Natural killer cell (primary cell): ENCODE data around the gene PLPPR2. TPM values are rescaled to one million over a fixed set of nuclear protein-coding genes. Genes with fewer than 3 reads are reported as not detected.

Source experiments
- ATAC-seq, 3 donors: fragments of 150-1000 bp in 2 of 3; fragments of 200-7000 bp in 1 of 3; cut with Tn5 transposase; 1 replicate in 1 of 3; 2 replicates in 2 of 3; pipeline ENCODE4 v1.10.0; 2021; ENCODE audit warnings: mild to moderate bottlenecking in 2 of 3, moderate library complexity in 2 of 3
- DNase-seq, 2 donors: peaks; one replicate each; pipeline versions ENCODE4 v3.0.0 to v3.0.0-alpha.2; 2013 to 2021; ENCODE audit warnings: mixed read lengths in 1 of 2
- H3K27ac ChIP-seq: one replicate; pipeline ENCODE4 v1.5.1; 2013; ENCODE audit warnings: mild to moderate bottlenecking, low read length
- H3K27me3 ChIP-seq: one replicate; pipeline ENCODE4 v1.6.1; 2013; ENCODE audit warnings: low read length; ENCODE audit not compliant: control insufficient read depth, insufficient read depth
- H3K36me3 ChIP-seq: one replicate; pipeline ENCODE4 v1.6.1; 2013; ENCODE audit warnings: low read length; ENCODE audit not compliant: control insufficient read depth, insufficient read depth
- H3K4me1 ChIP-seq: one replicate; pipeline ENCODE4 v1.6.1; 2013; ENCODE audit warnings: low read length; ENCODE audit not compliant: control insufficient read depth, insufficient read depth
- H3K4me3 ChIP-seq: one replicate; pipeline ENCODE4 v1.5.1; 2013; ENCODE audit warnings: low read length
- H3K9me3 ChIP-seq: one replicate; pipeline ENCODE4 v1.6.1; 2013; ENCODE audit warnings: low read length; ENCODE audit not compliant: control insufficient read depth, insufficient read depth
- H3K27ac Mint-ChIP-seq, 2 donors: one replicate each; pipeline ENCODE4 v1.8.0; 2022; ENCODE audit warnings: mild to moderate bottlenecking in 2 of 2, mixed read lengths in 2 of 2, moderate library complexity in 1 of 2
- H3K27me3 Mint-ChIP-seq, 2 donors: one replicate each; pipeline ENCODE4 v1.8.0; 2022; ENCODE audit warnings: low read depth in 2 of 2, mixed read lengths in 2 of 2
- H3K36me3 Mint-ChIP-seq: one replicate; pipeline ENCODE4 v1.8.0; 2022; ENCODE audit warnings: mixed read lengths
- H3K4me1 Mint-ChIP-seq, 2 donors: one replicate each; pipeline ENCODE4 v1.8.0; 2022; ENCODE audit warnings: mixed read lengths in 2 of 2
- H3K4me3 Mint-ChIP-seq: one replicate; pipeline ENCODE4 v1.8.0; 2022; ENCODE audit warnings: mild to moderate bottlenecking, moderate library complexity, mixed read lengths
- H3K9me3 Mint-ChIP-seq, 2 donors: one replicate each; pipeline ENCODE4 v1.8.0; 2022; ENCODE audit warnings: mixed read lengths in 2 of 2
- WGBS: methylation state at CpG from one replicate; pipeline ENCODE4 v1.1.7; 2013; ENCODE audit warnings: missing lambda C conversion rate; ENCODE audit not compliant: insufficient coverage; 5-methylcytosine and 5-hydroxymethylcytosine counted together
- intact Hi-C: fragments of 100-400 bp; cut with micrococcal nuclease; formaldehyde crosslinking; loops from one replicate; pipeline ENCODE4 v1.14.2; 2022
- total RNA-seq, 4 donors: library from RNA; stranded (reverse); fragments of 120-200 nt in 1 of 4; gene quantifications; one replicate each; pipeline versions ENCODE4 v1.2.3 to v1.2.4, GENCODE V29; 2013 to 2022
- TF ChIP-seq, protein P1 (sequence below): fragments of 200-600 bp; IDR thresholded peaks from one replicate; pipeline ENCODE4 v1.8.0; 2022; ENCODE audit warnings: antibody characterized with exemption

Gene PLPPR2
- total RNA-seq, 3 donors from 2014 or later (not counting 1 experiment from before 2014, with no cell fraction given): 13.3 to 21.1 (median 16.1) TPM

DNA sequence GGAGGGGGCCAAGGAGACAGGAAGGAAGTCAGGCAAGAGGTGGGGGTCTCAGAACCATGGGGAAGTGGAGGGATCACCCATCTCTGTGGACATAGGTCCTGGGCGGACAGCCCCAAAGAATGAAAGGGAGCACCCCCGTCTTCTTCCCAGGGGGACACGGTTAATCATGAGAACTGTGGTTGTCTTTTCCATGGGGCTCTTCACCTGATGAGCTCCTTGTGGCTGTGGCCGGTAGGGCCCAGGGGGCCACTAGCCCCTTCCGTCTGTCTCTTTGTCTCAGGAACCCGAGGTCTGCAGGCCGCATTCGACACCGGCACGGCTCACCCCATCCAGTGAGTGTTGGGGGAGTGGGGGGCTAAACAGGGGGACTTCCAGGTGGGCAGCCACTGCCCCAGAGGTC, 8.6 kb downstream of the PLPPR2 start:
- H3K27ac ChIP-seq: no peak overlapping the region
- DNase-seq: no peak
- Mint-ChIP-seq H3K4me1 (no peaks in the 10 kb centered on the region), H3K27ac (no peak overlapping the region), H3K4me3 (no peak overlapping the region), H3K27me3 (no peaks in the 10 kb centered on the region), H3K9me3 (no peaks in the 10 kb centered on the region), H3K36me3 (no peaks in the 10 kb centered on the region)
- TF ChIP-seq, protein P1, sequence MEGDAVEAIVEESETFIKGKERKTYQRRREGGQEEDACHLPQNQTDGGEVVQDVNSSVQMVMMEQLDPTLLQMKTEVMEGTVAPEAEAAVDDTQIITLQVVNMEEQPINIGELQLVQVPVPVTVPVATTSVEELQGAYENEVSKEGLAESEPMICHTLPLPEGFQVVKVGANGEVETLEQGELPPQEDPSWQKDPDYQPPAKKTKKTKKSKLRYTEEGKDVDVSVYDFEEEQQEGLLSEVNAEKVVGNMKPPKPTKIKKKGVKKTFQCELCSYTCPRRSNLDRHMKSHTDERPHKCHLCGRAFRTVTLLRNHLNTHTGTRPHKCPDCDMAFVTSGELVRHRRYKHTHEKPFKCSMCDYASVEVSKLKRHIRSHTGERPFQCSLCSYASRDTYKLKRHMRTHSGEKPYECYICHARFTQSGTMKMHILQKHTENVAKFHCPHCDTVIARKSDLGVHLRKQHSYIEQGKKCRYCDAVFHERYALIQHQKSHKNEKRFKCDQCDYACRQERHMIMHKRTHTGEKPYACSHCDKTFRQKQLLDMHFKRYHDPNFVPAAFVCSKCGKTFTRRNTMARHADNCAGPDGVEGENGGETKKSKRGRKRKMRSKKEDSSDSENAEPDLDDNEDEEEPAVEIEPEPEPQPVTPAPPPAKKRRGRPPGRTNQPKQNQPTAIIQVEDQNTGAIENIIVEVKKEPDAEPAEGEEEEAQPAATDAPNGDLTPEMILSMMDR: no peak
- no peak for ATAC-seq
- no peak overlapping the region for H3K4me3 ChIP-seq
- H3K4me1 ChIP-seq: no peaks in the 10 kb centered on the region
- 96% methylated on average over 10 of the region's 10 CpGs for WGBS
- intact Hi-C loops: no loop called here
- H3K36me3 ChIP-seq: peaks cover 2% of the 10 kb centered on the region
- H3K9me3 ChIP-seq: no peaks in the 10 kb centered on the region
- H3K27me3 ChIP-seq: no peaks in the 10 kb centered on the region

GRCh38 chr19:11364296-11364904, 9.2 kb downstream of the PLPPR2 start:
- Histone ChIP-seq H3K4me3 (no peak overlapping the region), H3K27me3 (no peaks in the 10 kb centered on the region), H3K4me1 (no peaks in the 10 kb centered on the region), H3K27ac (no peak overlapping the region), H3K9me3 (no peaks in the 10 kb centered on the region), H3K36me3 (peaks cover 2% of the 10 kb centered on the region)
- TF ChIP-seq, protein P1: no peak
- intact Hi-C loops: no loop called here
- no peak for DNase-seq
- Mint-ChIP-seq H3K4me3 (no peak overlapping the region), H3K27me3 (no peaks in the 10 kb centered on the region), H3K36me3 (no peaks in the 10 kb centered on the region), H3K4me1 (no peaks in the 10 kb centered on the region), H3K9me3 (no peaks in the 10 kb centered on the region), H3K27ac (no peak overlapping the region)
- 94% methylated on average over 28 of the region's 28 CpGs for WGBS
- ATAC-seq: no peak

GRCh38 chr19:11364935-11365334, 9.7 kb downstream of the PLPPR2 start:
- DNase-seq: no peak
- no peak for ATAC-seq

More at GRCh38 chr19:11364935-11365334, 9.7 kb downstream of the PLPPR2 start:
- H3K27me3 Mint-ChIP-seq: no peaks in the 10 kb centered on the region
- no peaks in the 10 kb centered on the region for H3K27me3 ChIP-seq
- no peak overlapping the region for H3K27ac Mint-ChIP-seq
- intact Hi-C loops: no loop called here
- H3K27ac ChIP-seq: no peak overlapping the region
- H3K9me3 Mint-ChIP-seq: no peaks in the 10 kb centered on the region
- no peaks in the 10 kb centered on the region for H3K9me3 ChIP-seq
- no peak overlapping the region for H3K4me3 Mint-ChIP-seq
- 86% methylated on average over 5 of the region's 5 CpGs for WGBS
- no peak overlapping the region for H3K4me3 ChIP-seq
- H3K4me1 ChIP-seq: no peaks in the 10 kb centered on the region
- peaks cover 2% of the 10 kb centered on the region for H3K36me3 ChIP-seq
- H3K36me3 Mint-ChIP-seq: no peaks in the 10 kb centered on the region
- TF ChIP-seq, protein P1: no peak
- H3K4me1 Mint-ChIP-seq: no peaks in the 10 kb centered on the region
